Keratinocyte (primary cell): ENCODE data around the gene MTERF4. TPM values are rescaled to one million over a fixed set of nuclear protein-coding genes. Genes with fewer than 3 reads are reported as not detected.

ENCODE experiments used
- DNase-seq: peaks from one replicate; pipeline ENCODE4 v3.0.0-alpha.2; 2011; ENCODE audit warnings: low read depth, missing footprints, low spot score
- FAIRE-seq: peaks from 2 replicates; lab custom pipeline; 2011; peaks lifted over from hg19 to GRCh38; lab: Jason Lieb, UNC
- H2AFZ ChIP-seq: 2 replicates; pipeline ENCODE4 v1.6.0; 2012; ENCODE audit warnings: low read length, control low read depth, inconsistent platforms; ENCODE audit not compliant: control insufficient read depth
- H3K27ac ChIP-seq: 2 replicates; pipeline ENCODE4 v1.5.1; 2011; ENCODE audit warnings: low read length; ENCODE audit not compliant: control insufficient read depth, insufficient read depth
- H3K27me3 ChIP-seq: 3 replicates; pipeline ENCODE4 v1.6.0; 2011; ENCODE audit warnings: low read length; ENCODE audit not compliant: control insufficient read depth, insufficient read depth; ENCODE audit errors: extremely low read depth
- H3K36me3 ChIP-seq, 2 experiments: 2 replicates in 1 of 2; 3 replicates in 1 of 2; pipeline ENCODE4 v1.5.1; 2011; ENCODE audit warnings: low read length in 2 of 2, mild to moderate bottlenecking in 1 of 2; ENCODE audit not compliant: control insufficient read depth in 2 of 2, insufficient read depth in 2 of 2; ENCODE audit errors: extremely low read depth in 1 of 2
- H3K4me1 ChIP-seq: 3 replicates; pipeline ENCODE4 v1.5.1; 2011; ENCODE audit warnings: low read length; ENCODE audit not compliant: control insufficient read depth, insufficient read depth; ENCODE audit errors: extremely low read depth
- H3K4me2 ChIP-seq: 3 replicates; pipeline ENCODE4 v1.6.0; 2011; ENCODE audit warnings: low read depth, low read length; ENCODE audit not compliant: control insufficient read depth, insufficient read depth; ENCODE audit errors: extremely low read depth
- H3K4me3 ChIP-seq, 3 experiments: fragments of 200-600 bp in 1 of 3; sonication (generic) in 1 of 3; 2 replicates in 2 of 3; 3 replicates in 1 of 3; pipeline ENCODE4 v1.5.1; 2011 to 2016; ENCODE audit warnings: low read length in 3 of 3, mild to moderate bottlenecking in 3 of 3, control low read depth in 2 of 3, inconsistent platforms in 1 of 3, low read depth in 1 of 3, mixed read lengths in 1 of 3, mixed run types in 1 of 3, moderate library complexity in 1 of 3; ENCODE audit not compliant: control insufficient read depth in 2 of 3, insufficient read depth in 2 of 3; ENCODE audit errors: extremely low read depth in 1 of 3
- H3K79me2 ChIP-seq: 2 replicates; pipeline ENCODE4 v1.6.0; 2012; ENCODE audit warnings: low read length; ENCODE audit not compliant: control insufficient read depth, insufficient read depth
- H3K9ac ChIP-seq: 3 replicates; pipeline ENCODE4 v1.6.0; 2011; ENCODE audit warnings: low read length; ENCODE audit not compliant: control insufficient read depth, insufficient read depth; ENCODE audit errors: extremely low read depth
- H3K9me1 ChIP-seq: 3 replicates; pipeline ENCODE4 v1.6.0; 2011; ENCODE audit warnings: low read length; ENCODE audit not compliant: control insufficient read depth, insufficient read depth; ENCODE audit errors: extremely low read depth
- H3K9me3 ChIP-seq: 2 replicates; pipeline ENCODE4 v1.5.1; 2012; ENCODE audit warnings: low read depth, low read length; ENCODE audit not compliant: control insufficient read depth
- H4K20me1 ChIP-seq: 3 replicates; pipeline ENCODE4 v1.6.0; 2011; ENCODE audit warnings: low read length; ENCODE audit not compliant: control insufficient read depth, insufficient read depth; ENCODE audit errors: extremely low read depth
- CTCF ChIP-seq, 3 experiments: IDR thresholded peaks in 1 of 3; conservative IDR thresholded peaks in 1 of 3; optimal IDR thresholded peaks in 1 of 3; 2 replicates in 2 of 3; 3 replicates in 1 of 3; pipeline versions ENCODE3 to v1.5.1; 2011; ENCODE audit warnings: low read length in 3 of 3, mild to moderate bottlenecking in 3 of 3, moderate library complexity in 2 of 3, control low read depth in 1 of 3, inconsistent platforms in 1 of 3; ENCODE audit not compliant: insufficient read depth in 2 of 3; ENCODE audit errors: extremely low read depth in 1 of 3
- EZH2 ChIP-seq: IDR thresholded peaks from one replicate; pipeline ENCODE4 v1.6.1; 2012; ENCODE audit warnings: inconsistent platforms, mild to moderate bottlenecking, low read length, moderate library complexity
- dilution Hi-C: fragments of 300-500 bp; cut with MboI; formaldehyde crosslinking; loops from one replicate; pipeline ENCODE4 v1.7.0; 2020; ENCODE audit warnings: low sequenced_read_pairs; ENCODE audit not compliant: extremely low pct_ligation_motif_present
- polyA plus RNA-seq, 5 experiments: library from polyadenylated mRNA; depleted of rRNA in 3 of 5; stranded (reverse) in 3 of 5; stranded (forward) in 1 of 5; unstranded in 1 of 5; fragments of >200 nt; gene quantifications; 1 replicate in 1 of 5; 2 replicates in 3 of 5; 3 replicates in 1 of 5; pipeline versions ENCODE4 v1.2.1 to v1.2.3, GENCODE V29; 2011 to 2012; ENCODE audit warnings: missing spikeins in 2 of 5, low read depth in 1 of 5, low replicate concordance in 1 of 5

Gene MTERF4
- polyA plus RNA-seq, 1 donor (not counting 4 experiments of a cell fraction or from before 2014, with no cell fraction given): 28.5 TPM

- peaks cover 19 to 21% of the 10 kb centered on the region in 2 experiments for H3K36me3 ChIP-seq
Observed at GRCh38 chr2:241091734-241092445, 10.2 kb downstream of the MTERF4 start.

GRCh38 chr2:241091201-241091600, 10.9 kb downstream of the MTERF4 start:
- Histone ChIP-seq H3K9ac (no peak overlapping the region), H4K20me1 (no peaks in the 10 kb centered on the region), H3K4me2 (no peak overlapping the region), H3K9me3 (no peaks in the 10 kb centered on the region), H3K27ac (no peak overlapping the region), H3K9me1 (no peaks in the 10 kb centered on the region), H3K27me3 (no peaks in the 10 kb centered on the region), H3K79me2 (no peaks in the 10 kb centered on the region), H3K4me1 (no peaks in the 10 kb centered on the region), H3K4me3 (no peak overlapping the region), H3K36me3 (peaks cover 21 to 24% of the 10 kb centered on the region in 2 experiments), H2AFZ (no peak overlapping the region)
- FAIRE-seq: no peak
- TF ChIP-seq EZH2 (no peak), CTCF (optimal IDR thresholded peaks at IDR 0.05 in 1 of 3, IDR thresholded peaks at IDR 0.05 in 1 of 3, conservative IDR thresholded peaks at IDR 0.05 in 1 of 3; ENCODE audit: extremely low read depth in 1 of 3, insufficient read depth in 2 of 3, low read length in 3 of 3) (no peak)
- dilution Hi-C loops: no loop called here
- no peak for DNase-seq

More at GRCh38 chr2:241091734-241092445, 10.2 kb downstream of the MTERF4 start:
- TF ChIP-seq EZH2 (no peak), CTCF (optimal IDR thresholded peaks at IDR 0.05 in 1 of 3, IDR thresholded peaks at IDR 0.05 in 1 of 3, conservative IDR thresholded peaks at IDR 0.05 in 1 of 3; ENCODE audit: extremely low read depth in 1 of 3, insufficient read depth in 2 of 3, low read length in 3 of 3) (no peak)
- dilution Hi-C loops: no loop called here
- Histone ChIP-seq H4K20me1 (no peaks in the 10 kb centered on the region), H2AFZ (no peak overlapping the region), H3K27me3 (no peaks in the 10 kb centered on the region), H3K9me1 (no peaks in the 10 kb centered on the region), H3K79me2 (no peaks in the 10 kb centered on the region), H3K4me1 (no peaks in the 10 kb centered on the region), H3K9ac (no peak overlapping the region), H3K27ac (no peak overlapping the region), H3K9me3 (no peaks in the 10 kb centered on the region), H3K4me2 (no peak overlapping the region), H3K4me3 (no peak overlapping the region)
- DNase-seq (no peak), FAIRE-seq (no peak)
